Uterus (tissue), 4 donors: ENCODE data around the gene RASL12. TPM values are rescaled to one million over a fixed set of nuclear protein-coding genes. Genes with fewer than 3 reads are reported as not detected.
"Not testable (repeated sequence)": the region's sequence is repeated elsewhere in the genome, so short reads cannot be mapped to it uniquely, and the experiment has no call there.

ENCODE experiments used
- DNase-seq, 2 donors: peaks; one replicate each; pipeline ENCODE4 v3.0.0-alpha.2; 2019 to 2020
- H3K27ac ChIP-seq, 2 donors: fragments of 200-600 bp; sonication (generic); 1 replicate in 1 of 2; 2 replicates in 1 of 2; pipeline ENCODE4 v1.5.1; 2016 to 2018
- H3K27me3 ChIP-seq, 2 donors: fragments of 200-600 bp; sonication (generic); one replicate each; pipeline ENCODE4 v1.5.1; 2018 to 2019; ENCODE audit warnings: control low read depth in 1 of 2
- H3K36me3 ChIP-seq, 2 donors: fragments of 200-600 bp; sonication (generic); one replicate each; pipeline ENCODE4 v1.5.1; 2019; ENCODE audit warnings: control low read depth in 1 of 2
- H3K4me1 ChIP-seq, 2 donors: fragments of 200-600 bp; sonication (generic); one replicate each; pipeline ENCODE4 v1.5.1; 2018 to 2019; ENCODE audit warnings: control low read depth in 1 of 2
- H3K4me3 ChIP-seq, 2 donors: fragments of 200-600 bp; sonication (generic); 1 replicate in 1 of 2; 2 replicates in 1 of 2; pipeline ENCODE4 v1.5.1; 2018 to 2019; ENCODE audit warnings: mild to moderate bottlenecking in 1 of 2
- H3K9me3 ChIP-seq, 2 donors: fragments of 200-600 bp; sonication (generic); one replicate each; pipeline ENCODE4 v1.5.1; 2019; ENCODE audit warnings: control low read depth in 1 of 2
- POLR2A ChIP-seq, 2 donors: fragments of 450-650 bp; IDR thresholded peaks; one replicate each; pipeline ENCODE4 v1.6.1; 2016; ENCODE audit warnings: antibody characterized with exemption in 2 of 2, mild to moderate bottlenecking in 1 of 2, moderate library complexity in 1 of 2
- intact Hi-C: fragments of 100-400 bp; cut with DNase I; formaldehyde crosslinking; loops from one replicate; pipeline ENCODE4 v1.15.1; 2023; ENCODE audit warnings: low total_unique reads
- total RNA-seq, 4 donors: library from RNA; depleted of rRNA in 3 of 4; stranded (reverse); fragments of >200 nt in 3 of 4; gene quantifications; one replicate each; pipeline versions ENCODE4 v1.1.0 to v1.2.4, GENCODE V29; 2014 to 2023
- TF ChIP-seq, protein P1 (sequence below), 4 experiments: fragments of 200-600 bp in 2 of 4; fragments of 450-650 bp in 2 of 4; sonication (generic) in 2 of 4; IDR thresholded peaks; one replicate each; pipeline ENCODE4 v1.5.1; 2016 to 2019; ENCODE audit warnings: antibody characterized with exemption in 4 of 4, mild to moderate bottlenecking in 2 of 4, moderate library complexity in 1 of 4
- donor health status: DM: yes; HTN: yes; CAD: no.

Gene RASL12
- total RNA-seq, 4 donors from 2014 or later = 65.3 to 116 (median 76.6) TPM

DNA sequence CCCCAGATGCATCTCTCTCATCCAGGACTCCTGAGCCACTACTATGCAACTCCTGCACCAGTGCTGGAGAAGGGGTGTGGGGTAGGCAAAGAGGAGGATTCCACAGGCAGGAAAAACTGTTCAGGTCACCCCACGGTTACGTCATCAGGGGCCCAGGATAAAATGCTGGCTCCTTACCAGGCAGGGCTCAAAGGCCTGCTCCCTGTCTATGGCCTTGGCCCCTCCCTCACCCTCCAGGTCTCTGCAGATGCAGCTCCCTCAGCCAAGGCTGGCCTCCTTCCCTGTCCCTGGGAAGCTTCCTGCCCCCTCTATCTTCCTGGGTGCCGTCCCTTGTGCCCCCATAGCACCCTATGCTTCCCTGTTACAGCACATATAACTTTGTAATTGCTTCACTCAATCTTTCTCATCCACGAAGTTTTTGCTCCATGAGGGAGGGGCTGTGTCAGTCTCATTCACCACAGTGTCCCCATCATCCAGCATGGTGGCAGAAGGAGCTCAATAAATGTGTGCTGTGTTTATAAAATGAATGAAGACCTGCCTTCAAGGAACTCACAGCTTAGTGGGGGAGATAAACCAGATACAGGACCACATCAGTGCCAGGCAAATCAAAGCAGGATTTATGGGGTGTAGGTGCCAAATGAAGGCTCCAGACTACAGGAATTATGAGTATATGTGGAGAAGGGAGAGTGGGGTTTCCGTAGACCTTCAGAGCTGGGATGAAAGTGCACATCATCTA lies 27.4 kb upstream of the RASL12 start:
- DNase-seq = no peak
- no peaks in the 10 kb centered on the region for H3K9me3 ChIP-seq
- H3K27ac ChIP-seq = peak overlapping the region; percentile 55 to 73
- no peak for TF ChIP-seq POLR2A (IDR thresholded peaks at IDR 0.05)
- TF ChIP-seq, protein P1, sequence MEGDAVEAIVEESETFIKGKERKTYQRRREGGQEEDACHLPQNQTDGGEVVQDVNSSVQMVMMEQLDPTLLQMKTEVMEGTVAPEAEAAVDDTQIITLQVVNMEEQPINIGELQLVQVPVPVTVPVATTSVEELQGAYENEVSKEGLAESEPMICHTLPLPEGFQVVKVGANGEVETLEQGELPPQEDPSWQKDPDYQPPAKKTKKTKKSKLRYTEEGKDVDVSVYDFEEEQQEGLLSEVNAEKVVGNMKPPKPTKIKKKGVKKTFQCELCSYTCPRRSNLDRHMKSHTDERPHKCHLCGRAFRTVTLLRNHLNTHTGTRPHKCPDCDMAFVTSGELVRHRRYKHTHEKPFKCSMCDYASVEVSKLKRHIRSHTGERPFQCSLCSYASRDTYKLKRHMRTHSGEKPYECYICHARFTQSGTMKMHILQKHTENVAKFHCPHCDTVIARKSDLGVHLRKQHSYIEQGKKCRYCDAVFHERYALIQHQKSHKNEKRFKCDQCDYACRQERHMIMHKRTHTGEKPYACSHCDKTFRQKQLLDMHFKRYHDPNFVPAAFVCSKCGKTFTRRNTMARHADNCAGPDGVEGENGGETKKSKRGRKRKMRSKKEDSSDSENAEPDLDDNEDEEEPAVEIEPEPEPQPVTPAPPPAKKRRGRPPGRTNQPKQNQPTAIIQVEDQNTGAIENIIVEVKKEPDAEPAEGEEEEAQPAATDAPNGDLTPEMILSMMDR (IDR thresholded peaks at IDR 0.05) = no peak
- H3K27me3 ChIP-seq = no peaks in the 10 kb centered on the region
- no peaks in the 10 kb centered on the region for H3K4me1 ChIP-seq
- no peak overlapping the region for H3K4me3 ChIP-seq
- H3K36me3 ChIP-seq = no peaks in the 10 kb centered on the region
- intact Hi-C loops = no loop called here

DNA sequence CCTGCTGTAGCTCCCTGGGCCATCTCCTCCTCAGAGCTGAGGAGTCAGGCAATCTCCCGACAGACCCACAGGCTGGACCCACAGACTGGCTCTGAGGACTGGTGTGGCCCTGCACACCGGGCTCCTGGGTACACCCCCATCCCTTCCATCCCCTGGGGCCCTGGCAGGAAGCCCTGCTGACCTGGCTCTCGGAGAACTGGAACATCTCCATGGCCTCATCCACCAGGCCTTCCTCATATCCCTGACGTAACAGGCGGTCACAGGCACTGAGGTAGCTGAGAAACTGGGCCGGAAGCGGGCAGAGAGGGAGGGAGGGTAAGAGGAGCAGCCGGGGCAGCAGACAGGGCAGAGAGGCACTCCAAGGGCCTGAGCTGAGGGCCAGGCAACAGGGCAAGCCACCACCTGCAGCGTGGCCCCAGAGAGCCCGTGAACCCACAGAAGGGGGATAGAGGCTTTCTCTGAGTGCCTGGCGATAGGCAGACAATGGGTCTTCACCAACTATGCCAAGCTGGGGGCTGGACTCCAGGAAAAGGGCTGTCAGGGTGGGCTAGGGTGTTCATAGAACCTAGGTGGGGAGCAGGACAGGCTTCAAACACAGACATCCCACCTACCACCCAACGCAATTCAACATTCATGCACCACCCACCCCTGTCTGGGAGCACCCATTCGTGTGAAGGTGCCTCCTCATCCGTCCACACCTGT lies 26.7 kb upstream of the RASL12 start:
- intact Hi-C loops = no loop called here
- Histone ChIP-seq H3K4me3 (no peak overlapping the region), H3K27ac (peak overlapping the region; percentile 55 to 73), H3K9me3 (no peaks in the 10 kb centered on the region), H3K4me1 (no peaks in the 10 kb centered on the region), H3K36me3 (no peaks in the 10 kb centered on the region), H3K27me3 (no peaks in the 10 kb centered on the region)
- TF ChIP-seq, protein P1 (IDR thresholded peaks at IDR 0.05) = no peak
- no peak for TF ChIP-seq POLR2A (IDR thresholded peaks at IDR 0.05)
- no peak for DNase-seq

DNA sequence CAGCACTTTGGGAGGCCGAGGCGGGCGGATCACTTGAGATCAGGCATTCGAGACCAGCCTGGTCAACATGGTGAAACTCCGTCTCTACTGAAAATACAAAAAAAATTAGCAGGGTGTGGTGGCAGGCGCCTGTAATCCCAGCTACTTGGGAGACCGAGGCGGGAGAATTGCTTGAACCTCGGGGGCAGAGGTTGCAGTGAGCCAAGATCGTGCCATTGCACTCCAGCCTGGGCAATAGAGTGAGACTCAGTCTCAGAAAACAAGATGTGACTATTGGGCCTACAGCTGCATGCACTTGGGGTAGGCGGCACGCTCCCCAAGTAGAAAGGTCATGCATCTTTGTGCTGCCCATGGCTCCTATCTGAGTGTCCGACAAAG lies 26.0 kb upstream of the RASL12 start:
- H3K4me1 ChIP-seq, H3K9me3 ChIP-seq, intact Hi-C loops, H3K36me3 ChIP-seq, DNase-seq, H3K4me3 ChIP-seq, H3K27me3 ChIP-seq: not testable (repeated sequence)
- peak overlapping the region in 1 of 2 donors; percentile 73 for H3K27ac ChIP-seq

DNA sequence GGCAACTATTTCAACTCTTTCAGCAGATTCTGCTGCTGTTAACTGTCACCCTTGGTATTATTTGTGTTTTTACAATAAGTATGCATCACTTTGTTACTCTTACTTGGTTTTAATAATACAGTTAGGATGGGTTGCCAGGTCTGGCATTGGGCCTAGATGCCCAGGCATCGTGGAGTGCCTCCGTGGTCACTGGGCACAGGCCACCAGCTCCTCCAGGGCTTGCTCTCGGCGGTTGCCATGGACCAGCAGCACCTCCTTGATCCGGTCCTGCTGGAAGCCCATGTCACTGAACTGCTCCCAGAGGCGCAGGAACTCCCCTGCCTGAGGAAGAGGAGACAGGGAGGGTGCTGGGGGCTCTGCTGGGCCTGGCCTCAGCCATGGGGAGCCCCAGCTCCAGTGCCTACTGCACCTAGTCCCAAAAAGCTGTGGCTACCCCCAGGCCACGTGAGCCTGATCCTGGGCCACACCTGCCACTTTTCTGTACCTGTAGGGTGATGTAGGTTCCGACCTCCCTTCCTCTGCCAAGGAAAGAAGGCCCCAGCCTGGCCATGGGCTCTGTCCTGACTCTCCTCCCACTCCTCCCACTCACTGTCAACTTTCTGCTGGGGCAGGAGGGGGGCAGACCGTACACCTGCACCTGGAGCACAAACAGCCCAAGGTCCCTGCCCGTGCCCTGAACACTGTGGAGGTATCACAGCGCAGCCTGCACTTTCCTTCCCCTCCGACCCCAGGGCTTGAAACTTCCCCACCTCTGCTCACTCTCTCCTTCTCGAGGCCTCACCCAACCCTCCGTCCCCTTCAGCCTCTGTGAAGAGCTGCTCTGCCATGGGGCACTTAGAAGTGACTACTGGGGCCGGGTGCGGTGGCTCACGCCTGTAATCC lies 25.4 kb upstream of the RASL12 start:
- Histone ChIP-seq H3K36me3 (no peaks in the 10 kb centered on the region), H3K9me3 (no peaks in the 10 kb centered on the region), H3K4me1 (no peaks in the 10 kb centered on the region), H3K4me3 (no peak overlapping the region), H3K27me3 (no peaks in the 10 kb centered on the region), H3K27ac (peak overlapping the region; percentile 94 to 96)
- TF ChIP-seq POLR2A (IDR thresholded peaks at IDR 0.05) = no peak
- TF ChIP-seq, protein P1 (IDR thresholded peaks at IDR 0.05) = no peak
- DNase-seq = no peak
- intact Hi-C loops = no loop called here

DNA sequence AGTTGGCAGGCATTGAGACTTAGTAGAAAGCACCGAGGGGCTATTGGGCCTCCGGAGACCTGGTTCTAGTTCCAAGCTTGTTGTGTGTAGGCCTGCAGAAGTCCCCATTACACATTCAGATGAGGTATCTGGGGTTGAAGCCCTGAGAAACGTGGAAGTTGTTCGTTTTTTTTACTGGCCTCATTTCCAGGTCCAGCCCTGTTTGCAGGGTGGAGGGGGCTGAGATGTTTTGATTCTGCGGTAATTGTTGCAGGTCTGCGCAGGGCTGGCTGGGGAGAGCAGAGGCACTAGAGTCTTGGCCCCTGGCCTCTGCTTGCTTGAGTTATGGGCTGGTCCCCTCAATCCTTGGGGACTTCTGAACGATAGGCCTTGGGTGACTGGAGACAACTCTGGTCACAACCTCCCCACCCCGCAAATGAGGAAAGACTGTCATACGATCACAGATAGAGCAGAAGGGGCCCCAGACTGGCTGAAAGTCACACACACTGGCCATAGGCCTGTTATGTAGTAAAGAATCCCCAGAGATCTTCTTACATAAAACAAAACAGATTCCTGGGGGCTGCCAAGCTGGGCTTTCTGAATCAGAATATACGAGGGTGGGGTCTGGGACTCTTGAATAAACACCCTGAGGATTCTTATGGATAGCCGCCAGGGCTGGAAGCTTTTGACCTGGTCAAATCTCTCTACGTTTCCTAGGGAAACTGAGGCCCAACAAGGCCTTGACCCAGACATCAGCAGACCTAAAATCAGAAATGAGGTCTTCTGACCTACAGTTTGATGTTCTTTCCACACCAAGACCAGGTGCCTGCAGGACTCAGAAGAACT lies 24.4 kb upstream of the RASL12 start:
- Histone ChIP-seq H3K4me3 (no peak overlapping the region), H3K27ac (peak overlapping the region; percentile 94 to 96), H3K36me3 (no peaks in the 10 kb centered on the region), H3K27me3 (no peaks in the 10 kb centered on the region), H3K4me1 (peaks cover 7 to 8% of the 10 kb centered on the region in 2 donors), H3K9me3 (no peaks in the 10 kb centered on the region)
- no peak for TF ChIP-seq POLR2A (IDR thresholded peaks at IDR 0.05)
- intact Hi-C loops = no loop called here
- no peak for DNase-seq
